IMR-90 (cell line): ENCODE data around the gene TBC1D10A.

Source experiments
- BHLHE40 ChIP-seq: fragments of 150-350 bp; IDR thresholded peaks from 2 replicates; pipeline ENCODE4 v1.6.1; 2016; ENCODE audit warnings: mild to moderate bottlenecking, low read depth, low read length
- CEBPB ChIP-seq: IDR thresholded peaks from 2 replicates; pipeline ENCODE4 v1.6.1; 2012; ENCODE audit warnings: low read depth, low read length, improper control_type of control experiment
- CHD1 ChIP-seq: IDR thresholded peaks from 2 replicates; pipeline ENCODE4 v1.6.1; 2012; ENCODE audit warnings: low read depth, low read length, improper control_type of control experiment
- ELK1 ChIP-seq: fragments of 150-350 bp; IDR thresholded peaks from 2 replicates; pipeline ENCODE4 v1.6.1; 2016; ENCODE audit warnings: low read depth, mild to moderate bottlenecking, low read length, moderate library complexity, borderline replicate concordance
- FOS ChIP-seq: fragments of 150-350 bp; IDR thresholded peaks from 2 replicates; pipeline ENCODE4 v1.6.1; 2016; ENCODE audit warnings: low read depth, low read length
- MAFK ChIP-seq: IDR thresholded peaks from 2 replicates; pipeline ENCODE4 v1.6.1; 2012; ENCODE audit warnings: low read depth, low read length, improper control_type of control experiment
- MAZ ChIP-seq: IDR thresholded peaks from 2 replicates; pipeline ENCODE4 v1.6.1; 2012; ENCODE audit warnings: low read depth, mild to moderate bottlenecking, low read length, improper control_type of control experiment, moderate library complexity, borderline replicate concordance
- MXI1 ChIP-seq: IDR thresholded peaks from 2 replicates; pipeline ENCODE4 v1.6.1; 2012; ENCODE audit warnings: low read depth, mild to moderate bottlenecking, low read length, moderate library complexity, borderline replicate concordance
- NFE2L2 ChIP-seq: fragments of 150-350 bp; IDR thresholded peaks from 2 replicates; pipeline ENCODE4 v1.6.1; 2016; ENCODE audit warnings: low read depth, mild to moderate bottlenecking, low read length
- POLR2A ChIP-seq: IDR thresholded peaks from 2 replicates; pipeline ENCODE4 v1.6.1; 2012; ENCODE audit warnings: mild to moderate bottlenecking, low read depth, low read length
- RAD21 ChIP-seq: IDR thresholded peaks from 2 replicates; pipeline ENCODE4 v1.6.1; 2012; ENCODE audit warnings: low read length, improper control_type of control experiment
- RCOR1 ChIP-seq: IDR thresholded peaks from 2 replicates; pipeline ENCODE4 v1.6.1; 2012; ENCODE audit warnings: mild to moderate bottlenecking, low read length, improper control_type of control experiment; ENCODE audit not compliant: insufficient replicate concordance
- TF ChIP-seq, protein P1 (sequence below): conservative IDR thresholded peaks from 2 replicates; pipeline ENCODE4 v1.5.1; 2012; ENCODE audit warnings: mild to moderate bottlenecking, low read depth, low read length, improper control_type of control experiment
- TF ChIP-seq, protein P2 (sequence below): fragments of 150-350 bp; IDR thresholded peaks from 2 replicates; pipeline ENCODE4 v1.6.1; 2017; ENCODE audit warnings: mild to moderate bottlenecking, antibody characterized with exemption, low read length, low read depth

GRCh38 chr22:30260682-30261081 lies 66.1 kb downstream of the TBC1D10A start:
- TF ChIP-seq, protein P1, sequence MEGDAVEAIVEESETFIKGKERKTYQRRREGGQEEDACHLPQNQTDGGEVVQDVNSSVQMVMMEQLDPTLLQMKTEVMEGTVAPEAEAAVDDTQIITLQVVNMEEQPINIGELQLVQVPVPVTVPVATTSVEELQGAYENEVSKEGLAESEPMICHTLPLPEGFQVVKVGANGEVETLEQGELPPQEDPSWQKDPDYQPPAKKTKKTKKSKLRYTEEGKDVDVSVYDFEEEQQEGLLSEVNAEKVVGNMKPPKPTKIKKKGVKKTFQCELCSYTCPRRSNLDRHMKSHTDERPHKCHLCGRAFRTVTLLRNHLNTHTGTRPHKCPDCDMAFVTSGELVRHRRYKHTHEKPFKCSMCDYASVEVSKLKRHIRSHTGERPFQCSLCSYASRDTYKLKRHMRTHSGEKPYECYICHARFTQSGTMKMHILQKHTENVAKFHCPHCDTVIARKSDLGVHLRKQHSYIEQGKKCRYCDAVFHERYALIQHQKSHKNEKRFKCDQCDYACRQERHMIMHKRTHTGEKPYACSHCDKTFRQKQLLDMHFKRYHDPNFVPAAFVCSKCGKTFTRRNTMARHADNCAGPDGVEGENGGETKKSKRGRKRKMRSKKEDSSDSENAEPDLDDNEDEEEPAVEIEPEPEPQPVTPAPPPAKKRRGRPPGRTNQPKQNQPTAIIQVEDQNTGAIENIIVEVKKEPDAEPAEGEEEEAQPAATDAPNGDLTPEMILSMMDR: no peak
- no peak for TF ChIP-seq CHD1
- no peak for TF ChIP-seq POLR2A
- no peak for TF ChIP-seq MAFK
- TF ChIP-seq RAD21: no peak
- TF ChIP-seq NFE2L2: no peak
- no peak for TF ChIP-seq RCOR1
- TF ChIP-seq, protein P2, sequence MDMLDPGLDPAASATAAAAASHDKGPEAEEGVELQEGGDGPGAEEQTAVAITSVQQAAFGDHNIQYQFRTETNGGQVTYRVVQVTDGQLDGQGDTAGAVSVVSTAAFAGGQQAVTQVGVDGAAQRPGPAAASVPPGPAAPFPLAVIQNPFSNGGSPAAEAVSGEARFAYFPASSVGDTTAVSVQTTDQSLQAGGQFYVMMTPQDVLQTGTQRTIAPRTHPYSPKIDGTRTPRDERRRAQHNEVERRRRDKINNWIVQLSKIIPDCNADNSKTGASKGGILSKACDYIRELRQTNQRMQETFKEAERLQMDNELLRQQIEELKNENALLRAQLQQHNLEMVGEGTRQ: no peak
- TF ChIP-seq BHLHE40: no peak
- no peak for TF ChIP-seq ELK1
- TF ChIP-seq CEBPB: no peak
- TF ChIP-seq MAZ: no peak
- no peak for TF ChIP-seq MXI1
- TF ChIP-seq FOS: no peak
